Common myeloid progenitor, CD34-positive (primary cell): ENCODE data around the gene RABL6.
"Not testable (repeated sequence)": the region's sequence is repeated elsewhere in the genome, so short reads cannot be mapped to it uniquely, and the experiment has no call there.

Experiments used
- CTCF ChIA-PET: fragments of 350-600 bp; sonication (Branson Sonifier 250); formaldehyde crosslinking; loops from one replicate; lab custom pipeline; 2021; ENCODE audit warnings: antibody characterized with exemption; lab: Charles Lee
- POLR2A ChIA-PET: fragments of 350-600 bp; sonication (Branson Sonifier 250); formaldehyde crosslinking; loops from one replicate; lab custom pipeline; 2021; ENCODE audit warnings: antibody characterized with exemption; lab: Charles Lee
- DNase-seq, 3 donors: peaks; one replicate each; pipeline versions ENCODE4 v3.0.0 to v3.0.0-alpha.2; 2013
- H3K27ac ChIP-seq, 2 experiments: 1 replicate in 1 of 2; 2 replicates in 1 of 2; pipeline ENCODE4 v1.7.0; 2013; ENCODE audit warnings: inconsistent platforms in 2 of 2, low read length in 2 of 2, mild to moderate bottlenecking in 2 of 2, low read depth in 1 of 2, moderate library complexity in 1 of 2; ENCODE audit not compliant: severe bottlenecking in 2 of 2, insufficient read depth in 1 of 2, poor library complexity in 1 of 2
- H3K27me3 ChIP-seq, 5 experiments: replicated peaks in 2 of 5; 1 replicate in 3 of 5; 2 replicates in 2 of 5; pipeline versions ENCODE4 v1.6.1 to v1.7.0; 2013; ENCODE audit warnings: low read length in 4 of 5, mild to moderate bottlenecking in 2 of 5, moderate library complexity in 2 of 5, inconsistent platforms in 1 of 5; ENCODE audit not compliant: insufficient read depth in 5 of 5, control insufficient read depth in 4 of 5
- H3K36me3 ChIP-seq, 4 experiments: 1 replicate in 2 of 4; 2 replicates in 2 of 4; pipeline versions ENCODE4 v1.6.1 to v1.7.0; 2013; ENCODE audit warnings: low read length in 3 of 4, control low read depth in 1 of 4, mild to moderate bottlenecking in 1 of 4; ENCODE audit not compliant: control insufficient read depth in 4 of 4, insufficient read depth in 4 of 4
- H3K4me1 ChIP-seq, 4 experiments: 1 replicate in 3 of 4; 2 replicates in 1 of 4; pipeline versions ENCODE4 v1.6.1 to v1.7.1; 2013; ENCODE audit warnings: low read length in 3 of 4, mild to moderate bottlenecking in 3 of 4, control low read depth in 1 of 4, inconsistent platforms in 1 of 4, moderate library complexity in 1 of 4; ENCODE audit not compliant: control insufficient read depth in 4 of 4, insufficient read depth in 4 of 4; ENCODE audit errors: control extremely low read depth in 1 of 4
- H3K4me3 ChIP-seq, 7 experiments: 1 replicate in 4 of 7; 2 replicates in 3 of 7; pipeline versions ENCODE4 v1.5.1 to v1.7.0; 2013; ENCODE audit warnings: mild to moderate bottlenecking in 7 of 7, low read length in 6 of 7, moderate library complexity in 6 of 7, inconsistent platforms in 2 of 7, low read depth in 2 of 7, control low read depth in 1 of 7; ENCODE audit not compliant: insufficient read depth in 4 of 7, control insufficient read depth in 1 of 7; ENCODE audit errors: extremely low read depth in 1 of 7
- H3K9me3 ChIP-seq, 5 experiments: 1 replicate in 4 of 5; 2 replicates in 1 of 5; pipeline versions ENCODE4 v1.6.1 to v1.7.1; 2013; ENCODE audit warnings: low read length in 4 of 5, mild to moderate bottlenecking in 2 of 5, inconsistent platforms in 1 of 5, low read depth in 1 of 5, moderate library complexity in 1 of 5; ENCODE audit not compliant: control insufficient read depth in 4 of 5, insufficient read depth in 2 of 5; ENCODE audit errors: control extremely low read depth in 1 of 5
- WGBS: methylation state at CpG from one replicate; pipeline ENCODE4 v1.1.5; 2013; ENCODE audit not compliant: insufficient coverage; 5-methylcytosine and 5-hydroxymethylcytosine counted together

Gene RABL6

GRCh38 chr9:136837856-136838277 lies 30.1 kb downstream of the RABL6 start:
- H3K4me3 ChIP-seq, DNase-seq, CTCF ChIA-PET, H3K27me3 ChIP-seq, H3K9me3 ChIP-seq, POLR2A ChIA-PET, H3K27ac ChIP-seq: not testable (repeated sequence)
- 94% methylated on average over 10 of the region's 15 CpGs for WGBS
- H3K4me1 ChIP-seq = peaks cover 0 to 18% (median 12%) of the 10 kb centered on the region in 4 experiments
- H3K36me3 ChIP-seq = peaks cover 0 to 33% (median 18%) of the 10 kb centered on the region in 4 experiments

GRCh38 chr9:136838314-136839228 lies 30.8 kb downstream of the RABL6 start:
- no peak overlapping the region for H3K27ac ChIP-seq
- H3K4me1 ChIP-seq = peaks cover 0 to 24% (median 18%) of the 10 kb centered on the region in 4 experiments
- POLR2A ChIA-PET = no interaction called here
- WGBS = 86% methylated on average over 19 of the region's 29 CpGs
- H3K9me3 ChIP-seq = no peaks in the 10 kb centered on the region
- H3K36me3 ChIP-seq = peaks cover 0 to 33% (median 18%) of the 10 kb centered on the region in 4 experiments
- DNase-seq = no peak
- no peak overlapping the region for H3K4me3 ChIP-seq
- H3K27me3 ChIP-seq = peaks cover 0 to 4% (median 0%) of the 10 kb centered on the region in 5 experiments
- CTCF ChIA-PET = no interaction called here

- Histone ChIP-seq H3K4me3 (no peak overlapping the region), H3K27me3 (peaks cover 0 to 12% (median 0%) of the 10 kb centered on the region in 5 experiments), H3K4me1 (peaks cover 0 to 29% (median 26%) of the 10 kb centered on the region in 4 experiments), H3K36me3 (peaks cover 0 to 33% (median 17%) of the 10 kb centered on the region in 4 experiments), H3K9me3 (no peaks in the 10 kb centered on the region), H3K27ac (no peak overlapping the region)
- 96% methylated on average over 25 of the region's 36 CpGs for whole genome bisulfite sequencing
- ChIA-PET CTCF (interaction anchor here (1.3 kb wide), 1 partner anchor 88 kb away, joined by 3 read pairs; no protein-coding TSS in a partner anchor), POLR2A (no interaction called here)
- no peak for DNase-seq
These were observed 31.7 kb downstream of the RABL6 start for GRCh38 chr9:136839229-136840139.

- no peak for DNase-seq
- H3K27ac ChIP-seq = no peak overlapping the region
- POLR2A ChIA-PET = interaction anchor here (1.0 kb wide), 1 partner anchor 18 kb away, joined by 3 read pairs; no protein-coding TSS in a partner anchor
- CTCF ChIA-PET = interaction anchor here (0.6 to 1.7 kb wide), 4 partner anchors 33 to 87 kb away, joined by 3 read pairs; partner anchors contain the start of gene RABL6
- H3K9me3 ChIP-seq = no peaks in the 10 kb centered on the region
- 93% methylated on average over 31 of the region's 32 CpGs for WGBS
- peaks cover 0 to 31% (median 27%) of the 10 kb centered on the region in 4 experiments for H3K4me1 ChIP-seq
- no peak overlapping the region for H3K4me3 ChIP-seq
- peaks cover 0 to 33% (median 17%) of the 10 kb centered on the region in 4 experiments for H3K36me3 ChIP-seq
- peaks cover 0 to 19% (median 2%) of the 10 kb centered on the region in 5 experiments for H3K27me3 ChIP-seq
These were observed 32.6 kb downstream of the RABL6 start for GRCh38 chr9:136840140-136840876.

GRCh38 chr9:136840877-136841645 lies 33.3 kb downstream of the RABL6 start:
- POLR2A ChIA-PET = interaction anchor here (1.0 kb wide), 1 partner anchor 19 kb away, joined by 3 read pairs; no protein-coding TSS in a partner anchor

More at GRCh38 chr9:136840877-136841645, 33.3 kb downstream of the RABL6 start:
- peaks cover 0 to 26% (median 2%) of the 10 kb centered on the region in 5 experiments for H3K27me3 ChIP-seq
- DNase-seq = peak in 2 of 3 donors; percentile 14 to 20
- H3K27ac ChIP-seq = no peak overlapping the region
- H3K9me3 ChIP-seq = no peaks in the 10 kb centered on the region
- CTCF ChIA-PET = interaction anchor here (1.0 to 2.9 kb wide), 8 partner anchors 22 to 191 kb away, joined by 3 to 22 read pairs (median 4); partner anchors contain the start of genes FUT7 and RABL6
- 82% methylated on average over 12 of the region's 28 CpGs for WGBS
- H3K4me3 ChIP-seq = no peak overlapping the region
- H3K36me3 ChIP-seq = peaks cover 0 to 26% (median 12%) of the 10 kb centered on the region in 4 experiments
- peaks cover 0 to 31% (median 29%) of the 10 kb centered on the region in 4 experiments for H3K4me1 ChIP-seq
